ENCODE results near the gene EXO5.

GRCh38 chr1:40507973-40508372, 594 bp upstream of the EXO5 start:
- no peak for TF ChIP-seq POLR2A (IDR thresholded peaks at IDR 0.05)
- TF ChIP-seq CTCF (IDR thresholded peaks at IDR 0.05 in 4 of 5, conservative IDR thresholded peaks at IDR 0.05 in 1 of 5): no peak

All from gastrocnemius medialis (tissue), 4 donors.